Measurements from ENCODE around the gene CSF2RB. TPM values are rescaled to one million over a fixed set of nuclear protein-coding genes. Genes with fewer than 3 reads are reported as not detected.
A peak's percentile ranks its signal among the peaks of the same experiment; 100 is the strongest.

The CSF2RB gene
- total and polyA plus RNA-seq, 12 donors: 0.55 to 12.4 (median 4.4) TPM

- DNase-seq: peak in 1 of 7 donors; percentile 14
- no peak for TF ChIP-seq CTCF (IDR thresholded peaks at IDR 0.05)
- TF ChIP-seq POLR2A (IDR thresholded peaks at IDR 0.05): no peak
- Histone ChIP-seq H3K9me3 (replicated peaks in 1 of 3) (no peaks in the 10 kb centered on the region), H3K4me1 (replicated peaks in 1 of 2) (no peaks in the 10 kb centered on the region), H3K27me3 (no peaks in the 10 kb centered on the region), H3K36me3 (replicated peaks in 1 of 2) (no peaks in the 10 kb centered on the region), H3K27ac (no peak overlapping the region), H3K4me3 (no peak overlapping the region)
- intact Hi-C loops (cut with DNase I): no loop called here
- 90 to 93% (median 90%) methylated on average over 7 to 10 of the region's 10 CpGs for WGBS, 4 donors
These were observed 21.2 kb downstream of the CSF2RB start for GRCh38 chr22:36934418-36935312.

- H3K9me3 ChIP-seq (replicated peaks in 1 of 3): no peaks in the 10 kb centered on the region
- WGBS, 4 donors: 86 to 95% (median 90%) methylated on average over 7 of the region's 7 CpGs; no CpG with 5 or more reads in 1 of the 4 donors
- DNase-seq: peak in 2 of 7 donors; percentile 14 to 23
- no peaks in the 10 kb centered on the region for H3K27me3 ChIP-seq
- TF ChIP-seq POLR2A (IDR thresholded peaks at IDR 0.05) (no peak), CTCF (IDR thresholded peaks at IDR 0.05) (no peak)
- H3K36me3 ChIP-seq (replicated peaks in 1 of 2): no peaks in the 10 kb centered on the region
- no peak overlapping the region for H3K4me3 ChIP-seq
- H3K27ac ChIP-seq: no peak overlapping the region
- intact Hi-C loops (cut with DNase I): no loop called here
- H3K4me1 ChIP-seq (replicated peaks in 1 of 2): no peaks in the 10 kb centered on the region
These were observed 21.8 kb downstream of the CSF2RB start for GRCh38 chr22:36935313-36935610.

DNA sequence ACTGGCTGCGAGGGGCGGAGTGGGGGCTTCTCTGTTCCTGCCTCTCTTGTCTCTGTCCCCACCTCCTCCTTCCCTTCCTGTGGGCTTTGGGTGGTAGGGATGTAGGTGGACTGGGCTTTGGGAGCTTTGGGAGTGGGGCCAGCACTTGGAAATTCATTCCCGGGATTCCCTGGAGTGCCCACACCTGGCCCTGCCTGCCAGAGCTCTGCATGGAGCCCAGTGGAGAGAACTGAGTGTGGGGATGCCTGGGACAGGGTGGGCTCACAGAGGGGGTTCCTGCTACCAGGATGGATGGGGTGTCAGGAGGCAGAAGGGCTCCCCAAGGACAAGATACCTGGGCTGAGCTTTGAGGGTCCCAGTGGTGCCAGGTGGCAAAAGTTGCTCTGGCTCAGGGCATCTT lies 22.3 kb downstream of the CSF2RB start:
- 85 to 90% (median 90%) methylated on average over 3 of the region's 3 CpGs; no CpG with 5 or more reads in 1 of the 4 donors for WGBS, 4 donors
- intact Hi-C loops (cut with DNase I): no loop called here
- peak in 1 of 7 donors; percentile 24 for DNase-seq
- Histone ChIP-seq H3K4me1 (replicated peaks in 1 of 2) (no peaks in the 10 kb centered on the region), H3K9me3 (replicated peaks in 1 of 3) (no peaks in the 10 kb centered on the region), H3K27ac (no peak overlapping the region), H3K4me3 (no peak overlapping the region), H3K27me3 (no peaks in the 10 kb centered on the region), H3K36me3 (replicated peaks in 1 of 2) (no peaks in the 10 kb centered on the region)
- no peak for TF ChIP-seq POLR2A (IDR thresholded peaks at IDR 0.05)
- no peak for TF ChIP-seq CTCF (IDR thresholded peaks at IDR 0.05)

GRCh38 chr22:36936362-36937116 lies 23.1 kb downstream of the CSF2RB start:
- H3K9me3 ChIP-seq (replicated peaks in 1 of 3): no peaks in the 10 kb centered on the region
- intact Hi-C loops (cut with DNase I): no loop called here
- no peaks in the 10 kb centered on the region for H3K4me1 ChIP-seq (replicated peaks in 1 of 2)
- H3K27me3 ChIP-seq: no peaks in the 10 kb centered on the region
- H3K36me3 ChIP-seq (replicated peaks in 1 of 2): no peaks in the 10 kb centered on the region
- WGBS, 4 donors: 72 to 86% (median 82%) methylated on average over 13 to 20 of the region's 20 CpGs
- H3K4me3 ChIP-seq: no peak overlapping the region
- no peak for DNase-seq
- TF ChIP-seq POLR2A (IDR thresholded peaks at IDR 0.05): no peak
- no peak for TF ChIP-seq CTCF (IDR thresholded peaks at IDR 0.05)
- no peak overlapping the region for H3K27ac ChIP-seq
